ENCODE data around the gene SLC22A23.

GRCh38 chr6:3383525-3383924 is 73.3 kb downstream of the SLC22A23 start:
- TF ChIP-seq, protein P1, sequence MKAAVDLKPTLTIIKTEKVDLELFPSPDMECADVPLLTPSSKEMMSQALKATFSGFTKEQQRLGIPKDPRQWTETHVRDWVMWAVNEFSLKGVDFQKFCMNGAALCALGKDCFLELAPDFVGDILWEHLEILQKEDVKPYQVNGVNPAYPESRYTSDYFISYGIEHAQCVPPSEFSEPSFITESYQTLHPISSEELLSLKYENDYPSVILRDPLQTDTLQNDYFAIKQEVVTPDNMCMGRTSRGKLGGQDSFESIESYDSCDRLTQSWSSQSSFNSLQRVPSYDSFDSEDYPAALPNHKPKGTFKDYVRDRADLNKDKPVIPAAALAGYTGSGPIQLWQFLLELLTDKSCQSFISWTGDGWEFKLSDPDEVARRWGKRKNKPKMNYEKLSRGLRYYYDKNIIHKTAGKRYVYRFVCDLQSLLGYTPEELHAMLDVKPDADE (IDR thresholded peaks at IDR 0.05): no peak
- TF ChIP-seq CTCF (conservative IDR thresholded peaks at IDR 0.05; ENCODE audit: low read depth in 2 of 2) (no peak), ZNF331 (CRISPR knock-in tag; IDR thresholded peaks at IDR 0.05; ENCODE audit: low read depth) (no peak), REST (IDR thresholded peaks at IDR 0.05; ENCODE audit: unreplicated experiment) (no peak), POLR2AphosphoS5 (IDR thresholded peaks at IDR 0.05; ENCODE audit: low read depth) (no peak), ZNF114 (CRISPR knock-in tag; IDR thresholded peaks at IDR 0.05) (no peak), EZH2phosphoT487 (IDR thresholded peaks at IDR 0.05; ENCODE audit: unreplicated experiment) (no peak), EZH2 (IDR thresholded peaks at IDR 0.05; ENCODE audit: low read depth, unreplicated experiment) (no peak), NANOG (IDR thresholded peaks at IDR 0.05; ENCODE audit: borderline replicate concordance) (no peak), JUNB (IDR thresholded peaks at IDR 0.05; ENCODE audit: unreplicated experiment) (no peak), CREB1 (CRISPR knock-in tag; IDR thresholded peaks at IDR 0.05; ENCODE audit: low read depth) (no peak)
